Measurements from ENCODE around the gene SLC35F2. TPM values are rescaled to one million over a fixed set of nuclear protein-coding genes. Genes with fewer than 3 reads are reported as not detected.

SLC35F2 gene
- total and polyA plus RNA-seq, 2 of the 8 experiments (the other 6 are each of a cell fraction or from before 2014, with no cell fraction given), result 15.1 to 29.7 TPM

- H3K4me2 ChIP-seq (ENCODE audit: insufficient read depth in 1 of 2, low read depth in 2 of 2, low read length in 2 of 2), result no peak overlapping the region
- FAIRE-seq, result no peak
- no peaks in the 10 kb centered on the region for H3K9me3 ChIP-seq (ENCODE audit: insufficient read depth in 2 of 2, low read depth in 1 of 2, low read length in 1 of 2)
These were observed 14.5 kb downstream of the SLC35F2 start for GRCh38 chr11:107844041-107844440.

More at GRCh38 chr11:107844041-107844440, 14.5 kb downstream of the SLC35F2 start:
- no peak for DNase-seq (ENCODE audit: low read depth in 1 of 2, low spot score in 2 of 2)
- Histone ChIP-seq H3K4me1 (replicated peaks in 1 of 4; ENCODE audit: control insufficient read depth in 3 of 4, insufficient read depth in 4 of 4, low read length in 3 of 4) (peaks cover 0 to 3% (median 0%) of the 10 kb centered on the region in 4 experiments; a peak in 1 of 7 replicates), H3K4ac (replicated peaks; ENCODE audit: insufficient read length, low read depth, low read length) (no peak overlapping the region), H3K79me1 (ENCODE audit: low read depth, low read length) (peaks cover 4% of the 10 kb centered on the region; the same call in 1 of the 2 replicates), H3K23me2 (ENCODE audit: low read depth, low read length) (no peaks in the 10 kb centered on the region), H2BK15ac (ENCODE audit: low read length) (no peak overlapping the region), H3K14ac (ENCODE audit: insufficient read length) (no peak overlapping the region), H3K27ac (ENCODE audit: low read depth, low read length) (no peak overlapping the region), H2BK5ac (ENCODE audit: low read depth, low read length) (no peak overlapping the region), H4K5ac (ENCODE audit: insufficient read length, low read depth, low read length) (no peak overlapping the region), H3K27me3 (replicated peaks in 1 of 4; ENCODE audit: control insufficient read depth in 3 of 4, extremely low read depth in 1 of 4, insufficient read depth in 3 of 4, low read length in 3 of 4) (no peaks in the 10 kb centered on the region), H2BK20ac (ENCODE audit: low read length) (no peak overlapping the region), H4K20me1 (replicated peaks in 1 of 2; ENCODE audit: control insufficient read depth in 1 of 2, insufficient read depth in 2 of 2, low read length in 2 of 2) (peaks cover 0 to under 1% of the 10 kb centered on the region in 2 experiments), H2BK12ac (ENCODE audit: low read depth, low read length) (no peak overlapping the region), H3K56ac (replicated peaks; ENCODE audit: insufficient read length, low read depth, low read length) (no peak overlapping the region), H2AFZ (ENCODE audit: low read length) (no peak overlapping the region), H3K36me3 (ENCODE audit: control insufficient read depth in 2 of 4, insufficient read depth in 4 of 4, low read length in 3 of 4) (no peaks in the 10 kb centered on the region), H2AK5ac (ENCODE audit: low read depth, low read length) (no peak overlapping the region), H3K4me3 (ENCODE audit: extremely low read depth in 1 of 4, insufficient read depth in 2 of 4, low read depth in 3 of 4, low read length in 4 of 4) (no peak overlapping the region), H2BK120ac (replicated peaks; ENCODE audit: low read depth, low read length) (no peak overlapping the region), H3K9ac (replicated peaks in 1 of 4; ENCODE audit: extremely low read depth in 1 of 4, low read depth in 3 of 4, low read length in 3 of 4) (no peak overlapping the region), H4K8ac (ENCODE audit: extremely low read depth, insufficient read depth, low read length) (no peak overlapping the region), H4K91ac (replicated peaks; ENCODE audit: insufficient read length, low read length) (no peak overlapping the region), H3K23ac (ENCODE audit: insufficient read length) (no peak overlapping the region), H3K79me2 (ENCODE audit: control insufficient read depth in 1 of 2, insufficient read depth in 2 of 2, low read length in 2 of 2) (peaks cover 0 to 10% of the 10 kb centered on the region in 2 experiments; a peak in 2 of 4 replicates), H3K18ac (ENCODE audit: extremely low read depth, low read length) (no peak overlapping the region)
- ChIA-PET CTCF (ENCODE audit: partially characterized antibody) (no interaction called here), POLR2A (ENCODE audit: partially characterized antibody) (no interaction called here)
- 96% methylated on average over 7 of the region's 7 CpGs; no CpG with 5 or more reads in 1 of the 2 experiments for WGBS, 2 experiments (ENCODE audit: extremely low coverage in 1 of 2, insufficient coverage in 1 of 2, insufficient read length in 1 of 2, insufficient replicate concordance in 2 of 2, low coverage in 1 of 2, low lambda C conversion rate in 2 of 2, missing lambda C conversion rate in 1 of 2)
- TF ChIP-seq CBX8 (IDR thresholded peaks at IDR 0.05; ENCODE audit: borderline replicate concordance, low read depth, low read length) (no peak), SAP30 (IDR thresholded peaks at IDR 0.05; ENCODE audit: insufficient read depth, insufficient replicate concordance, low read length) (no peak), TBP (IDR thresholded peaks at IDR 0.05; ENCODE audit: low read depth, low read length) (no peak), CBX5 (IDR thresholded peaks at IDR 0.05; ENCODE audit: low read depth, low read length) (no peak), YY1 (IDR thresholded peaks at IDR 0.05; ENCODE audit: low read depth, low read length) (no peak), RXRA (IDR thresholded peaks at IDR 0.05; ENCODE audit: insufficient read depth, low read depth, low read length) (no peak), BCL11A (IDR thresholded peaks at IDR 0.05; ENCODE audit: low read depth in 2 of 2, low read length in 2 of 2) (no peak), KDM4A (IDR thresholded peaks at IDR 0.05; ENCODE audit: low read depth, low read length, severe bottlenecking) (no peak), ATF2 (IDR thresholded peaks at IDR 0.05; ENCODE audit: low read length) (no peak), SIX5 (IDR thresholded peaks at IDR 0.05; ENCODE audit: low read depth, low read length) (no peak), CHD1 (IDR thresholded peaks at IDR 0.05; ENCODE audit: low read depth, low read length) (no peak), TEAD4 (IDR thresholded peaks at IDR 0.05; ENCODE audit: low read depth, low read length) (no peak), NANOG (IDR thresholded peaks at IDR 0.05; ENCODE audit: insufficient read depth, low read depth, low read length, poor library complexity, severe bottlenecking) (no peak)

Data from H1 (cell line).